K562 (cell line): ENCODE measurements around the gene OSTF1. TPM values are rescaled to one million over a fixed set of nuclear protein-coding genes. Genes with fewer than 3 reads are reported as not detected.

Experiments used
- ATAC-seq: fragments of 200-7000 bp; cut with Tn5 transposase; 3 replicates; pipeline ENCODE4 v1.9.1; 2020; ENCODE audit warnings: moderate library complexity
- BruUV-seq: library from RNA; stranded (reverse); fragments of 400-500 nt; replicated peaks from 2 replicates; lab custom pipeline; 2021; lab: Mats Ljungman, UMichigan
- CTCF ChIA-PET: fragments of 300-600 bp; formaldehyde crosslinking; extraction: SDS; loops from one replicate; lab custom pipeline; 2021; ENCODE audit warnings: low intra/inter-chr PET ratio; lab: Yijun Ruan, JAX
- POLR2A ChIA-PET: fragments of 300-600, 350-650 bp; sonication (Branson Sonifier 250); formaldehyde crosslinking; extraction: SDS; loops from one replicate; lab custom pipeline; 2021; ENCODE audit warnings: antibody characterized with exemption, inconsistent platforms; lab: Yijun Ruan, JAX
- DNase-seq, 4 experiments: peaks; one replicate each; pipeline versions ENCODE4 v3.0.0 to v3.0.0-alpha.2; 2011 to 2018; ENCODE audit warnings: low spot score in 3 of 4, mixed read lengths in 3 of 4; ENCODE audit errors: extremely low read depth in 1 of 4
- FAIRE-seq: peaks from 2 replicates; lab custom pipeline; 2011; peaks lifted over from hg19 to GRCh38; lab: Jason Lieb, UNC
- H2AFZ ChIP-seq: 2 replicates; pipeline ENCODE4 v1.6.0; 2011; ENCODE audit warnings: low read depth, low read length, control low read depth, inconsistent platforms
- H3K27ac ChIP-seq: fragments of 200-600 bp; 3 replicates; pipeline ENCODE4 v1.8.0; 2011; ENCODE audit warnings: low read depth, mild to moderate bottlenecking, control low read depth, inconsistent platforms, low read length, moderate library complexity, mixed read lengths; ENCODE audit errors: extremely low read depth
- H3K27me3 ChIP-seq, 2 experiments: fragments of 300-600 bp in 1 of 2; 2 replicates in 1 of 2; 3 replicates in 1 of 2; pipeline versions ENCODE4 v1.6.0 to v1.8.0; 2011; ENCODE audit warnings: inconsistent platforms in 2 of 2, low read length in 2 of 2, mild to moderate bottlenecking in 1 of 2, mixed read lengths in 1 of 2, moderate library complexity in 1 of 2; ENCODE audit not compliant: control insufficient read depth in 2 of 2, insufficient read depth in 2 of 2
- H3K36me3 ChIP-seq: fragments of 300-600 bp; 3 replicates; pipeline ENCODE4 v1.8.0; 2011; ENCODE audit warnings: mild to moderate bottlenecking, low read length, inconsistent platforms; ENCODE audit not compliant: control insufficient read depth, insufficient read depth
- H3K4me1 ChIP-seq, 2 experiments: fragments of 200-600 bp in 1 of 2; replicated peaks in 1 of 2; 2 replicates in 1 of 2; 3 replicates in 1 of 2; pipeline versions ENCODE4 v1.5.1 to v1.8.0; 2011; ENCODE audit warnings: inconsistent platforms in 2 of 2, low read length in 2 of 2, mild to moderate bottlenecking in 1 of 2, mixed read lengths in 1 of 2, moderate library complexity in 1 of 2; ENCODE audit not compliant: control insufficient read depth in 2 of 2, insufficient read depth in 2 of 2
- H3K4me2 ChIP-seq: 2 replicates; pipeline ENCODE4 v1.6.1; 2011; ENCODE audit warnings: low read length, control low read depth, inconsistent platforms, mixed read lengths; ENCODE audit not compliant: insufficient read depth
- H3K4me3 ChIP-seq: fragments of 200-600 bp; sonication (generic), shearing (Covaris generic); 2 replicates; pipeline ENCODE4 v1.5.1; 2016; ENCODE audit warnings: control low read depth, inconsistent platforms
- H3K79me2 ChIP-seq: fragments of 200-600 bp; 3 replicates; pipeline ENCODE4 v1.8.0; 2011; ENCODE audit warnings: low read length, inconsistent platforms; ENCODE audit not compliant: control insufficient read depth, insufficient read depth
- H3K9ac ChIP-seq, 2 experiments: 2 replicates each; pipeline versions ENCODE4 v1.6.0 to v1.6.1; 2011; ENCODE audit warnings: low read depth in 2 of 2, low read length in 2 of 2, control low read depth in 1 of 2, inconsistent platforms in 1 of 2, mild to moderate bottlenecking in 1 of 2, mixed read lengths in 1 of 2; ENCODE audit not compliant: insufficient read depth in 1 of 2
- H3K9me1 ChIP-seq: one replicate; pipeline ENCODE4 v1.6.0; 2011; ENCODE audit warnings: inconsistent platforms, mild to moderate bottlenecking, low read length, moderate library complexity; ENCODE audit not compliant: control insufficient read depth, insufficient read depth
- H3K9me3 ChIP-seq: replicated peaks from 2 replicates; pipeline ENCODE4 v1.5.1; 2011; ENCODE audit warnings: low read depth, low read length, inconsistent platforms; ENCODE audit not compliant: control insufficient read depth, insufficient read depth
- H4K20me1 ChIP-seq: replicated peaks from 2 replicates; pipeline ENCODE4 v1.6.1; 2011; ENCODE audit warnings: low read length, inconsistent platforms, mixed read lengths; ENCODE audit not compliant: control insufficient read depth, insufficient read depth
- CBX3 ChIP-seq, 2 experiments: IDR thresholded peaks; 1 replicate in 1 of 2; 2 replicates in 1 of 2; pipeline ENCODE4 v1.6.1; 2012; ENCODE audit warnings: inconsistent platforms in 2 of 2, low read length in 2 of 2, borderline replicate concordance in 1 of 2, control low read depth in 1 of 2
- EHMT2 ChIP-seq: fragments of 450-650 bp; IDR thresholded peaks from 2 replicates; pipeline ENCODE4 v1.6.1; 2018; ENCODE audit warnings: antibody characterized with exemption
- FUS ChIP-seq: fragments of 200-400 bp; formaldehyde crosslinking; optimal IDR thresholded peaks from 2 replicates; pipeline ENCODE3; 2017; ENCODE audit warnings: low read depth, low read length
- MECOM ChIP-seq: fragments of 250-450 bp; sonication (Bioruptor Pico); IDR thresholded peaks from 2 replicates; pipeline ENCODE4 v1.8.0; 2022; ENCODE audit warnings: inconsistent platforms
- PHB ChIP-seq: fragments of 250-450 bp; sonication (Bioruptor Pico); IDR thresholded peaks from 2 replicates; pipeline ENCODE4 v1.5.0; 2021
- PHB2 ChIP-seq: fragments of 450-650 bp; IDR thresholded peaks from 2 replicates; pipeline ENCODE4 v1.6.1; 2017; ENCODE audit warnings: low read depth
- SREBF2 ChIP-seq: sonication (generic); formaldehyde crosslinking; IDR thresholded peaks from 2 replicates; pipeline ENCODE4 v1.4.0; 2020; ENCODE audit warnings: mild to moderate bottlenecking, missing genetic modification reagents
- ZNF79 ChIP-seq: fragments of 250-450 bp; sonication (Bioruptor Pico); IDR thresholded peaks from 2 replicates; pipeline ENCODE4 v1.4.0; 2020; ENCODE audit warnings: low read depth, mild to moderate bottlenecking, moderate library complexity
- WGBS: fragments of 100-300 bp; shearing (Covaris generic); methylation state at CpG from one replicate; pipeline ENCODE4 v1.1.6; 2016; ENCODE audit warnings: low coverage, mixed read lengths; ENCODE audit not compliant: insufficient coverage; ENCODE audit errors: missing lambda C conversion rate; 5-methylcytosine and 5-hydroxymethylcytosine counted together
- in situ Hi-C: fragments of 300-500 bp; cut with MboI; formaldehyde crosslinking; loops from 4 replicates; pipeline ENCODE4 v1.15.0; 2018; ENCODE audit warnings: inconsistent platforms, mixed read lengths
- intact Hi-C: fragments of 100-400 bp; cut with micrococcal nuclease; formaldehyde crosslinking; loops from 2 replicates; pipeline ENCODE4 v1.14.2; 2022
- polyA plus RNA-seq, 8 experiments: library from polyadenylated mRNA; depleted of rRNA in 4 of 8; stranded (reverse) in 5 of 8; unstranded in 3 of 8; fragments of >200 nt; fragmentation: Nextera tagmentation in 2 of 8; fragmentation: Illumina TruSeq in 1 of 8; extraction: Ambion mirVana in 2 of 8; extraction: Trizol in 1 of 8; gene quantifications; 2 replicates each; pipeline versions ENCODE4 v1.2.1 to v1.2.3, GENCODE V29; 2011 to 2014; ENCODE audit warnings: inconsistent platforms in 1 of 8, missing spikeins in 1 of 8
- total RNA-seq, 7 experiments: library from RNA; depleted of rRNA in 6 of 7; stranded (reverse); fragments of >200 nt in 6 of 7; fragmentation: Illumina TruSeq in 2 of 7; extraction: Trizol in 2 of 7; gene quantifications; 2 replicates each; pipeline versions ENCODE4 v1.2.1 to v1.2.3, GENCODE V29; 2011 to 2021; ENCODE audit warnings: low replicate concordance in 1 of 7
- TF ChIP-seq, protein P1 (sequence below): fragments of 450-650 bp; formaldehyde crosslinking; IDR thresholded peaks from 2 replicates; pipeline ENCODE4 v1.4.0; 2020; ENCODE audit warnings: mild to moderate bottlenecking, moderate library complexity
- TF ChIP-seq, protein P2 (sequence below): fragments of 450-650 bp; IDR thresholded peaks from 2 replicates; pipeline ENCODE4 v1.6.1; 2016; ENCODE audit warnings: mild to moderate bottlenecking, moderate library complexity

The OSTF1 gene
- total and polyA plus RNA-seq, 9 of the 15 experiments (the other 6 are each of a cell fraction or from before 2014, with no cell fraction given) = 15.0 to 37.3 (median 23.0) TPM

DNA sequence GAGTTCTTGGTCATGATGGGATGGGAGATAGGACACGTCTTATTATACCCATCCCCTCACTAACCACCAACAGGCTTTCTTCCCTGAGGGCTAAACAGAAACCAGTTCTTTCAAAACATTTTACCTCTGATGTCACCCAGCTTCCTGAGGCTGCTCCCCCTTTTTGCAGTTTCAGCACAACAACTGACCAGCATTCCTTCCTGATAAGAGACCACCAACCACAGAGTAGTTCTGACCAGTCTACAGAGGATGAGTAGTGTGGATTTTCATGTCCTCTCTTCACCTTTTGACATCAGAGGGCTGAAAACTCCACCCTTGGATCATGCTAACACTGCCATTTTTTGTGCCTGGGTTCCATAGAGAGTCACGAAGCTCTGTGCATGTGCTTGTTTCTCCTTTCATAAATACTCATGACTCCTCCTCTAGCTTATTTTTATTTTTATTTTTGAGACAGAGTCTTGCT is 82.6 kb downstream of the OSTF1 start:
- 15% methylated on average over 2 of the region's 2 CpGs for WGBS
- H3K4me1 ChIP-seq = peaks cover 0 to 12% of the 10 kb centered on the region in 2 experiments; a peak in 4 of 5 replicates
- H3K9ac ChIP-seq = no peak overlapping the region
- H2AFZ ChIP-seq = peak overlapping the region; percentile 68; the same call in 1 of the 2 replicates
- in situ Hi-C loops (no loop called here), intact Hi-C loops (no loop called here)
- ChIA-PET CTCF (no interaction called here), POLR2A (no interaction called here)
- no peaks in the 10 kb centered on the region for H3K9me3 ChIP-seq
- H3K79me2 ChIP-seq = no peaks in the 10 kb centered on the region
- ATAC-seq (peak; percentile 64), DNase-seq (peak in 2 of 4 experiments; percentile 9 to 11), FAIRE-seq (peak; percentile 57)
- H3K4me2 ChIP-seq = no peak overlapping the region
- H3K4me3 ChIP-seq = no peak overlapping the region
- no TSS peak for BruUV-seq
- no peaks in the 10 kb centered on the region for H3K9me1 ChIP-seq
- H3K36me3 ChIP-seq = no peaks in the 10 kb centered on the region; the same call in 2 of the 3 replicates
- no peaks in the 10 kb centered on the region for H3K27me3 ChIP-seq
- H3K27ac ChIP-seq = peak overlapping the region; percentile 67; the same call in 1 of the 3 replicates
- H4K20me1 ChIP-seq = no peaks in the 10 kb centered on the region
- TF ChIP-seq, protein P1, sequence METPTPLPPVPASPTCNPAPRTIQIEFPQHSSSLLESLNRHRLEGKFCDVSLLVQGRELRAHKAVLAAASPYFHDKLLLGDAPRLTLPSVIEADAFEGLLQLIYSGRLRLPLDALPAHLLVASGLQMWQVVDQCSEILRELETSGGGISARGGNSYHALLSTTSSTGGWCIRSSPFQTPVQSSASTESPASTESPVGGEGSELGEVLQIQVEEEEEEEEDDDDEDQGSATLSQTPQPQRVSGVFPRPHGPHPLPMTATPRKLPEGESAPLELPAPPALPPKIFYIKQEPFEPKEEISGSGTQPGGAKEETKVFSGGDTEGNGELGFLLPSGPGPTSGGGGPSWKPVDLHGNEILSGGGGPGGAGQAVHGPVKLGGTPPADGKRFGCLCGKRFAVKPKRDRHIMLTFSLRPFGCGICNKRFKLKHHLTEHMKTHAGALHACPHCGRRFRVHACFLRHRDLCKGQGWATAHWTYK (CRISPR knock-in tag) = no peak
- TF ChIP-seq MECOM (CRISPR knock-in tag) (no peak), SREBF2 (no peak), CBX3 (IDR thresholded peaks at IDR 0.05; ENCODE audit: borderline replicate concordance in 1 of 2, low read length in 2 of 2) (peak in 1 of 2 experiments; percentile 13; a peak in 1 of 3 replicates), PHB2 (no peak), EHMT2 (no peak), ZNF79 (CRISPR knock-in tag) (no peak), PHB (CRISPR knock-in tag) (no peak), FUS (no peak)
- TF ChIP-seq, protein P2, sequence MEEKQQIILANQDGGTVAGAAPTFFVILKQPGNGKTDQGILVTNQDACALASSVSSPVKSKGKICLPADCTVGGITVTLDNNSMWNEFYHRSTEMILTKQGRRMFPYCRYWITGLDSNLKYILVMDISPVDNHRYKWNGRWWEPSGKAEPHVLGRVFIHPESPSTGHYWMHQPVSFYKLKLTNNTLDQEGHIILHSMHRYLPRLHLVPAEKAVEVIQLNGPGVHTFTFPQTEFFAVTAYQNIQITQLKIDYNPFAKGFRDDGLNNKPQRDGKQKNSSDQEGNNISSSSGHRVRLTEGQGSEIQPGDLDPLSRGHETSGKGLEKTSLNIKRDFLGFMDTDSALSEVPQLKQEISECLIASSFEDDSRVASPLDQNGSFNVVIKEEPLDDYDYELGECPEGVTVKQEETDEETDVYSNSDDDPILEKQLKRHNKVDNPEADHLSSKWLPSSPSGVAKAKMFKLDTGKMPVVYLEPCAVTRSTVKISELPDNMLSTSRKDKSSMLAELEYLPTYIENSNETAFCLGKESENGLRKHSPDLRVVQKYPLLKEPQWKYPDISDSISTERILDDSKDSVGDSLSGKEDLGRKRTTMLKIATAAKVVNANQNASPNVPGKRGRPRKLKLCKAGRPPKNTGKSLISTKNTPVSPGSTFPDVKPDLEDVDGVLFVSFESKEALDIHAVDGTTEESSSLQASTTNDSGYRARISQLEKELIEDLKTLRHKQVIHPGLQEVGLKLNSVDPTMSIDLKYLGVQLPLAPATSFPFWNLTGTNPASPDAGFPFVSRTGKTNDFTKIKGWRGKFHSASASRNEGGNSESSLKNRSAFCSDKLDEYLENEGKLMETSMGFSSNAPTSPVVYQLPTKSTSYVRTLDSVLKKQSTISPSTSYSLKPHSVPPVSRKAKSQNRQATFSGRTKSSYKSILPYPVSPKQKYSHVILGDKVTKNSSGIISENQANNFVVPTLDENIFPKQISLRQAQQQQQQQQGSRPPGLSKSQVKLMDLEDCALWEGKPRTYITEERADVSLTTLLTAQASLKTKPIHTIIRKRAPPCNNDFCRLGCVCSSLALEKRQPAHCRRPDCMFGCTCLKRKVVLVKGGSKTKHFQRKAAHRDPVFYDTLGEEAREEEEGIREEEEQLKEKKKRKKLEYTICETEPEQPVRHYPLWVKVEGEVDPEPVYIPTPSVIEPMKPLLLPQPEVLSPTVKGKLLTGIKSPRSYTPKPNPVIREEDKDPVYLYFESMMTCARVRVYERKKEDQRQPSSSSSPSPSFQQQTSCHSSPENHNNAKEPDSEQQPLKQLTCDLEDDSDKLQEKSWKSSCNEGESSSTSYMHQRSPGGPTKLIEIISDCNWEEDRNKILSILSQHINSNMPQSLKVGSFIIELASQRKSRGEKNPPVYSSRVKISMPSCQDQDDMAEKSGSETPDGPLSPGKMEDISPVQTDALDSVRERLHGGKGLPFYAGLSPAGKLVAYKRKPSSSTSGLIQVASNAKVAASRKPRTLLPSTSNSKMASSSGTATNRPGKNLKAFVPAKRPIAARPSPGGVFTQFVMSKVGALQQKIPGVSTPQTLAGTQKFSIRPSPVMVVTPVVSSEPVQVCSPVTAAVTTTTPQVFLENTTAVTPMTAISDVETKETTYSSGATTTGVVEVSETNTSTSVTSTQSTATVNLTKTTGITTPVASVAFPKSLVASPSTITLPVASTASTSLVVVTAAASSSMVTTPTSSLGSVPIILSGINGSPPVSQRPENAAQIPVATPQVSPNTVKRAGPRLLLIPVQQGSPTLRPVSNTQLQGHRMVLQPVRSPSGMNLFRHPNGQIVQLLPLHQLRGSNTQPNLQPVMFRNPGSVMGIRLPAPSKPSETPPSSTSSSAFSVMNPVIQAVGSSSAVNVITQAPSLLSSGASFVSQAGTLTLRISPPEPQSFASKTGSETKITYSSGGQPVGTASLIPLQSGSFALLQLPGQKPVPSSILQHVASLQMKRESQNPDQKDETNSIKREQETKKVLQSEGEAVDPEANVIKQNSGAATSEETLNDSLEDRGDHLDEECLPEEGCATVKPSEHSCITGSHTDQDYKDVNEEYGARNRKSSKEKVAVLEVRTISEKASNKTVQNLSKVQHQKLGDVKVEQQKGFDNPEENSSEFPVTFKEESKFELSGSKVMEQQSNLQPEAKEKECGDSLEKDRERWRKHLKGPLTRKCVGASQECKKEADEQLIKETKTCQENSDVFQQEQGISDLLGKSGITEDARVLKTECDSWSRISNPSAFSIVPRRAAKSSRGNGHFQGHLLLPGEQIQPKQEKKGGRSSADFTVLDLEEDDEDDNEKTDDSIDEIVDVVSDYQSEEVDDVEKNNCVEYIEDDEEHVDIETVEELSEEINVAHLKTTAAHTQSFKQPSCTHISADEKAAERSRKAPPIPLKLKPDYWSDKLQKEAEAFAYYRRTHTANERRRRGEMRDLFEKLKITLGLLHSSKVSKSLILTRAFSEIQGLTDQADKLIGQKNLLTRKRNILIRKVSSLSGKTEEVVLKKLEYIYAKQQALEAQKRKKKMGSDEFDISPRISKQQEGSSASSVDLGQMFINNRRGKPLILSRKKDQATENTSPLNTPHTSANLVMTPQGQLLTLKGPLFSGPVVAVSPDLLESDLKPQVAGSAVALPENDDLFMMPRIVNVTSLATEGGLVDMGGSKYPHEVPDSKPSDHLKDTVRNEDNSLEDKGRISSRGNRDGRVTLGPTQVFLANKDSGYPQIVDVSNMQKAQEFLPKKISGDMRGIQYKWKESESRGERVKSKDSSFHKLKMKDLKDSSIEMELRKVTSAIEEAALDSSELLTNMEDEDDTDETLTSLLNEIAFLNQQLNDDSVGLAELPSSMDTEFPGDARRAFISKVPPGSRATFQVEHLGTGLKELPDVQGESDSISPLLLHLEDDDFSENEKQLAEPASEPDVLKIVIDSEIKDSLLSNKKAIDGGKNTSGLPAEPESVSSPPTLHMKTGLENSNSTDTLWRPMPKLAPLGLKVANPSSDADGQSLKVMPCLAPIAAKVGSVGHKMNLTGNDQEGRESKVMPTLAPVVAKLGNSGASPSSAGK = peak; percentile 74
